Measurements from ENCODE around the gene PON2.

The PON2 gene

GRCh38 chr7:95375591-95376257 lies 59.1 kb downstream of the PON2 start:
- TF ChIP-seq CTCF (IDR thresholded peaks at IDR 0.05; ENCODE audit: insufficient read depth, low read depth, low read length, missing control alignments), result no peak
- DNase-seq (ENCODE audit: low read depth), result no peak
- H3K4me3 ChIP-seq (ENCODE audit: low read depth, low read length), result no peak overlapping the region

GRCh38 chr7:95373323-95373722 lies 61.5 kb downstream of the PON2 start:
- H3K4me3 ChIP-seq (ENCODE audit: low read depth, low read length), result no peak overlapping the region
- TF ChIP-seq CTCF (IDR thresholded peaks at IDR 0.05; ENCODE audit: insufficient read depth, low read depth, low read length, missing control alignments), result no peak
- DNase-seq (ENCODE audit: low read depth), result no peak

- no peak for DNase-seq (ENCODE audit: low read depth)
- no peak for TF ChIP-seq CTCF (IDR thresholded peaks at IDR 0.05; ENCODE audit: insufficient read depth, low read depth, low read length, missing control alignments)
These were observed 66.6 kb downstream of the PON2 start for GRCh38 chr7:95368235-95368634.

GRCh38 chr7:95367606-95368005 lies 67.2 kb downstream of the PON2 start:
- no peak overlapping the region for H3K4me3 ChIP-seq (ENCODE audit: low read depth, low read length)
- TF ChIP-seq CTCF (IDR thresholded peaks at IDR 0.05; ENCODE audit: insufficient read depth, low read depth, low read length, missing control alignments), result no peak
- DNase-seq (ENCODE audit: low read depth), result no peak

More at GRCh38 chr7:95368235-95368634, 66.6 kb downstream of the PON2 start:
- H3K4me3 ChIP-seq (ENCODE audit: low read depth, low read length), result no peak overlapping the region

GRCh38 chr7:95365151-95365550 lies 69.7 kb downstream of the PON2 start:
- no peak for TF ChIP-seq CTCF (IDR thresholded peaks at IDR 0.05; ENCODE audit: insufficient read depth, low read depth, low read length, missing control alignments)
- no peak for DNase-seq (ENCODE audit: low read depth)

GRCh38 chr7:95357623-95358022 lies 77.2 kb downstream of the PON2 start:
- DNase-seq (ENCODE audit: low read depth), result no peak
- H3K4me3 ChIP-seq (ENCODE audit: low read depth, low read length), result no peak overlapping the region
- TF ChIP-seq CTCF (IDR thresholded peaks at IDR 0.05; ENCODE audit: insufficient read depth, low read depth, low read length, missing control alignments), result no peak

More at GRCh38 chr7:95365151-95365550, 69.7 kb downstream of the PON2 start:
- no peak overlapping the region for H3K4me3 ChIP-seq (ENCODE audit: low read depth, low read length)

All from GM12865 (cell line).